Stimulated activated CD4-positive, alpha-beta T cell treated with anti-CD3 and anti-CD28 coated beads, TNF-alpha, amount 100 ng/mL, for 48 hours (primary cell): ENCODE measurements around the gene SERPINB10.

Experiments used
- DNase-seq, 3 donors: peaks; one replicate each; pipeline ENCODE4 v3.0.0-alpha.2; 2020; ENCODE audit warnings: low read depth in 3 of 3

SERPINB10 gene

GRCh38 chr18:63907664-63908063 lies at the start of gene SERPINB10:
Gene SERPINB10, plus strand, starts transcription at chr18:63907958. Its CDS starts 7,553 bp downstream, at chr18:63915511.
- DNase-seq, result no peak

- no peak for DNase-seq
Measured at GRCh38 chr18:63858456-63858855, 49.3 kb upstream of the SERPINB10 start.

- no peak for DNase-seq
Measured at GRCh38 chr18:63859781-63860475, 47.8 kb upstream of the SERPINB10 start.

- no peak for DNase-seq
Measured at GRCh38 chr18:63860531-63860930, 47.2 kb upstream of the SERPINB10 start.

GRCh38 chr18:63867368-63868125 lies 40.2 kb upstream of the SERPINB10 start:
- DNase-seq, result no peak

GRCh38 chr18:63868546-63868945 lies 39.2 kb upstream of the SERPINB10 start:
- DNase-seq, result no peak

GRCh38 chr18:63869374-63869773 lies 38.4 kb upstream of the SERPINB10 start:
- DNase-seq, result no peak

GRCh38 chr18:63869851-63870250 lies 37.9 kb upstream of the SERPINB10 start:
- no peak for DNase-seq

- no peak for DNase-seq
Measured at GRCh38 chr18:63871836-63872235, 35.9 kb upstream of the SERPINB10 start.

GRCh38 chr18:63872586-63872985 lies 35.2 kb upstream of the SERPINB10 start:
- no peak for DNase-seq

- no peak for DNase-seq
Measured at GRCh38 chr18:63878343-63878742, 29.4 kb upstream of the SERPINB10 start.

GRCh38 chr18:63878925-63879324 lies 28.8 kb upstream of the SERPINB10 start:
- DNase-seq, result no peak

GRCh38 chr18:63879709-63880108 lies 28.0 kb upstream of the SERPINB10 start:
- no peak for DNase-seq

GRCh38 chr18:63881851-63882250 lies 25.9 kb upstream of the SERPINB10 start:
- no peak for DNase-seq

GRCh38 chr18:63882333-63883141 lies 25.2 kb upstream of the SERPINB10 start:
- no peak for DNase-seq

GRCh38 chr18:63883617-63884016 lies 24.1 kb upstream of the SERPINB10 start:
- no peak for DNase-seq

- DNase-seq, result no peak
Measured at GRCh38 chr18:63887424-63887823, 20.3 kb upstream of the SERPINB10 start, which contains the start of gene SERPINB2. Gene SERPINB2, plus strand, starts transcription at chr18:63887705. Its CDS starts 3,740 bp downstream, at chr18:63891445.

GRCh38 chr18:63888470-63889190 lies 19.1 kb upstream of the SERPINB10 start:
- no peak for DNase-seq

GRCh38 chr18:63889626-63890025 lies 18.1 kb upstream of the SERPINB10 start:
- DNase-seq, result no peak

GRCh38 chr18:63890237-63890949 lies 17.4 kb upstream of the SERPINB10 start:
- DNase-seq, result no peak

GRCh38 chr18:63890950-63891304 lies 16.8 kb upstream of the SERPINB10 start:
- DNase-seq, result no peak
